Measurements from ENCODE around the gene PCCB.

Gene PCCB

DNA sequence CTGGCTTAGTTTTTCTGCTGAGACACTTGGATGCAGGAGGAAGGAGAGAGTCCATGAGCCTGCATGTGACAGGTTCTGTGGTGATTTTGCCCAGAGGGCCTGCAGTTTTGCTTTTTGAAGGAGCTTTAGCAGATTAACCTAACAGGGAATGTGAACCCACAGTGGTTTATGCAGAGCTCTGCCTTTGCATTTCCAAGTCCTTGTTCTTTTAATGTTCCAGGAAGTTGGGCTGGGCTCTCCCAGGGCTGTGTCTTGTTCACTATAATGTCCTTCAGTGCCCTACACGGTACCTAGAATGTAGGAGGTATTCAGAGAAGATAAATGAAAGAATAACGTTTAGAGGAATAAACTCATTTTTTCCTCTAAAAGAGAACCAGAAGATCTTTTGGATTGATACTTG is 50.3 kb downstream of the PCCB start:
- in situ Hi-C loops (cut with MboI; ENCODE audit: low pct_unique_long_range_greater_than_20kb, low sequenced_read_pairs, unreplicated experiment), result no loop called here
- TF ChIP-seq, protein P1, sequence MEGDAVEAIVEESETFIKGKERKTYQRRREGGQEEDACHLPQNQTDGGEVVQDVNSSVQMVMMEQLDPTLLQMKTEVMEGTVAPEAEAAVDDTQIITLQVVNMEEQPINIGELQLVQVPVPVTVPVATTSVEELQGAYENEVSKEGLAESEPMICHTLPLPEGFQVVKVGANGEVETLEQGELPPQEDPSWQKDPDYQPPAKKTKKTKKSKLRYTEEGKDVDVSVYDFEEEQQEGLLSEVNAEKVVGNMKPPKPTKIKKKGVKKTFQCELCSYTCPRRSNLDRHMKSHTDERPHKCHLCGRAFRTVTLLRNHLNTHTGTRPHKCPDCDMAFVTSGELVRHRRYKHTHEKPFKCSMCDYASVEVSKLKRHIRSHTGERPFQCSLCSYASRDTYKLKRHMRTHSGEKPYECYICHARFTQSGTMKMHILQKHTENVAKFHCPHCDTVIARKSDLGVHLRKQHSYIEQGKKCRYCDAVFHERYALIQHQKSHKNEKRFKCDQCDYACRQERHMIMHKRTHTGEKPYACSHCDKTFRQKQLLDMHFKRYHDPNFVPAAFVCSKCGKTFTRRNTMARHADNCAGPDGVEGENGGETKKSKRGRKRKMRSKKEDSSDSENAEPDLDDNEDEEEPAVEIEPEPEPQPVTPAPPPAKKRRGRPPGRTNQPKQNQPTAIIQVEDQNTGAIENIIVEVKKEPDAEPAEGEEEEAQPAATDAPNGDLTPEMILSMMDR (IDR thresholded peaks at IDR 0.05; ENCODE audit: extremely low read depth, insufficient read depth, missing control alignments), result no peak
- no peak for DNase-seq (ENCODE audit: low spot score)

DNA sequence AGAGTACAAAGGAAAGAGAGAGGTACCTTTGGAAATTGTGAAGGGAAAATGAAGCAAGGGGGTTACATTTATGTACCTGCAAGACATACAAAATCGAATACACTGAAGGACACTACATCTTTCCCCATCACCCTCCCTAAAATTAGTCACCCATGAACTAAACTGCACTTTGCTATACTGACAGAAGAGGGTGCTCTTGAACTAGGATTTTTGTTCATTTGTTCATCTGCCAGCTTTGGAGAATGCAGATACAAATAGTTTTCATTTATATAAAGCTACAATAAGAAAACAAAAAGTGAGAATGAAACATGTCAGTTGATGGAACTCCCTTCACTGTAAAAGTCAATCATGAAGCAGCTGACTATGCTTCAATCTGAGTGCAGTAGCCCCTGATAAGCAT is 55.7 kb downstream of the PCCB start:
- in situ Hi-C loops (cut with MboI; ENCODE audit: low pct_unique_long_range_greater_than_20kb, low sequenced_read_pairs, unreplicated experiment), result no loop called here
- no peak for DNase-seq (ENCODE audit: low spot score)
- TF ChIP-seq, protein P1 (IDR thresholded peaks at IDR 0.05; ENCODE audit: extremely low read depth, insufficient read depth, missing control alignments), result peak; percentile 38

DNA sequence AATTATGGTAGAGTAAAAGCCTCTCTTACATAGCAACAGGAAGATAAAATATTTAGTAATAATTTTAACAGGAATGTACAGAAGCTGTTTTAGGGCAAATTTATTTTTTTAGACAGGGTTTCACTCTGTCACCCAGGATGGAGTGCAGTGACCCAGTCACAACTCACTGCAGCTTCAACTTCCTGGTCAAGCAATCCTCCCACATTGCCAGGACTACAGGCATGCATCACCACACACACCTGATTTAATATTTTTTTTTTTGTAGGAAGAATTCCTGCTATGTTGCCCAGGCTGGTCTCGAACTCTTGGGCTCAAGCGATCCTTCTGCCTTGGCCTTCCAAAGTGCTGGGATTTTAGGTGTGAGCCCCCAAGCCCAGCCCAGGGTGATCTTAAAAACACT is 61.1 kb downstream of the PCCB start:
- no peak for DNase-seq (ENCODE audit: low spot score)
- TF ChIP-seq, protein P1 (IDR thresholded peaks at IDR 0.05; ENCODE audit: extremely low read depth, insufficient read depth, missing control alignments), result no peak
- in situ Hi-C loops (cut with MboI; ENCODE audit: low pct_unique_long_range_greater_than_20kb, low sequenced_read_pairs, unreplicated experiment), result no loop called here

DNA sequence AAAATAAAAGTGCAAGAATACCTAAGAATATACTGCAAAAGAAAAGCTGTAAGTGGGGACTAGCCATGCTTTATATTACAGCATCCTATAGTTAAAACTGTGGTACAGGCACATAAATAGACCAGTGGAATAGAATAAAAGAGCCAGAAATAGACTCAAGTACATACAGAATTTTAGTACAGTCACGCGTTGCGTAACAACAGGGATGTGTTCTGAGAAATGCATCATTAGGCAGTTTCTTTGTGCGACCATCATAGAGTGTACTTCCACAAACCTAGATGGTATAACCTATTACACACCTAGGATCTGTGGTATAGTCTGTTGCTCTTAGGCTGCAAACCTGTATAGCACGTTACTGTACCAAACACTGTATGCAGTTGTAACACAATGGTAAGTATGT is 61.8 kb downstream of the PCCB start:
- DNase-seq (ENCODE audit: low spot score), result no peak
- TF ChIP-seq, protein P1 (IDR thresholded peaks at IDR 0.05; ENCODE audit: extremely low read depth, insufficient read depth, missing control alignments), result no peak
- in situ Hi-C loops (cut with MboI; ENCODE audit: low pct_unique_long_range_greater_than_20kb, low sequenced_read_pairs, unreplicated experiment), result no loop called here

DNA sequence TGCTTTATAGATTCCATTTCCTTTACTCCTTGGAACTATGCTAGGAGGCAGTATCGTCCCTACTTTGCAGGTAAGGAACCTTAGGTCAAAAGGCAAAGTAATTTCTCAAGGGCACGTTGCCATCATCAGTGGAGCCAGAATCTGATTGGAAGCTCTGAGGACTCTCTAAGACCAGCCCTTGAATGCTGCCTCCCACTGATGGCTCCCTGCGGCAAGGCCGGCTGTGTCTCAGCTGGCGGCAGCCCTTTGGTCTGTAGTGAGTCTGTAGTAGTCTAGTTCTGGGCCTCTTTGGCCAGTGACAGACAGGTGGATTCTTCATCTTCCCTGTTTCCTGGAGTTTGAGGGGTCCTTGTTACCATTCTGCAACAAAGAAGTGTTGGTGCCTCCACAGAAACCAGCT is 76.2 kb downstream of the PCCB start:
- DNase-seq (ENCODE audit: low spot score), result no peak
- TF ChIP-seq, protein P1 (IDR thresholded peaks at IDR 0.05; ENCODE audit: extremely low read depth, insufficient read depth, missing control alignments), result no peak
- in situ Hi-C loops (cut with MboI; ENCODE audit: low pct_unique_long_range_greater_than_20kb, low sequenced_read_pairs, unreplicated experiment), result no loop called here

DNA sequence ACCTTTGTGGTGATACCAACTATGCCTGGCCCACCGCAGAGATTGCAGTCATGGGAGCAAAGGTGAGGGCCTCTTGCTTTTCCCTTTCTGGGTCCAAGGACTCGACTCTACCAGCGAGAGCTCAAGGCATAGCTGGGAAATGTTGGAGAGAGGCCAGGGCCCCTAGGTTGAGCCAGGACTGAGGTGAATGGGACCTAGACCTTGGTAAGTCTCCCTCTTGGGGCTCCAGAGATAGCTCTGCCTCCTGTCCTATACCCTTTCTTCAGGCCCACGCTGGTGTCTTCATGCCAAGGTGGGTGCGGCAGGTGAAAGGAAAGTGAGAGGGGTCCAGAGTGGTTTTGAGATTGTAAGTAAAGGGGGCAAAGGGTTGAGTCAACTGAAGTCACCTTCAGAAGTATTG is 77.5 kb downstream of the PCCB start:
- TF ChIP-seq, protein P1 (IDR thresholded peaks at IDR 0.05; ENCODE audit: extremely low read depth, insufficient read depth, missing control alignments), result no peak
- no peak for DNase-seq (ENCODE audit: low spot score)
- in situ Hi-C loops (cut with MboI; ENCODE audit: low pct_unique_long_range_greater_than_20kb, low sequenced_read_pairs, unreplicated experiment), result no loop called here

DNA sequence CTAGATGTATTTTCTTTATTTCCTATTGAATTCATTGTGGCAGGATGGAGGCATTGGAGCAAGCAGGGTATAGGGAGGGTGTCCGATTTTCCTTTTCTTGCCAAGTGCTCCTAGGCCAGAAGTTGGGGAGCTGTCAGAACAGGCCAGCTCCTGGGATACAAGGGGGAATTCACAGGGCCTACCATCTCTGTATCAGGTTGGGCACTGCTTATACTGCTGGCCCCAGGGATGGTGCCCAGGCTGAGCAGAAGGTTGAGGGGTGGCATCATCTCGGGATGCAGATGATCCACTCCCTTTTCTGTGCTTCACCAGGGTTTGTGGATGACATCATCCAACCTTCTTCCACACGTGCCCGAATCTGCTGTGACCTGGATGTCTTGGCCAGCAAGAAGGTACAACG is 79.5 kb downstream of the PCCB start:
- TF ChIP-seq, protein P1 (IDR thresholded peaks at IDR 0.05; ENCODE audit: extremely low read depth, insufficient read depth, missing control alignments), result no peak
- in situ Hi-C loops (cut with MboI; ENCODE audit: low pct_unique_long_range_greater_than_20kb, low sequenced_read_pairs, unreplicated experiment), result no loop called here

More for the DNA sequence above, 79.5 kb downstream of the PCCB start:
- no peak for DNase-seq (ENCODE audit: low spot score)
